GM21825 (cell line): ENCODE measurements around the gene PHF5A.

ENCODE experiments used
- ATAC-seq: cut with Tn5 transposase; IDR thresholded peaks from one replicate; pipeline ENCODE4 v1.9.1; 2021; ENCODE audit warnings: mild to moderate bottlenecking, moderate library complexity; ENCODE audit not compliant: unreplicated experiment

PHF5A gene

GRCh38 chr22:41468381-41469217 lies at the start of gene PHF5A, which contains the start of gene ACO2:
TSS of gene PHF5A (minus strand) at chr22:41468692. CDS start at chr22:41468653, 39 bp downstream.
TSS of gene ACO2 (plus strand) at chr22:41469117. CDS start at chr22:41469147, 30 bp downstream.
- ATAC-seq: peak; percentile 77

GRCh38 chr22:41518048-41518347 lies 49.5 kb upstream of the PHF5A start:
- no peak for ATAC-seq

- ATAC-seq: no peak
Observed at GRCh38 chr22:41517172-41518047, 48.9 kb upstream of the PHF5A start.

- no peak for ATAC-seq
Observed at GRCh38 chr22:41516462-41516861, 48.0 kb upstream of the PHF5A start.

- ATAC-seq: no peak
Observed at GRCh38 chr22:41513391-41513790, 44.9 kb upstream of the PHF5A start.

- ATAC-seq: no peak
Observed at GRCh38 chr22:41512421-41513194, 44.1 kb upstream of the PHF5A start.

- ATAC-seq: no peak
Observed at GRCh38 chr22:41511521-41511968, 43.1 kb upstream of the PHF5A start.

GRCh38 chr22:41508770-41509170 lies 40.3 kb upstream of the PHF5A start:
- ATAC-seq: no peak

GRCh38 chr22:41507330-41508063 lies 39.0 kb upstream of the PHF5A start:
- no peak for ATAC-seq

GRCh38 chr22:41505511-41506220 lies 37.2 kb upstream of the PHF5A start:
- no peak for ATAC-seq

- no peak for ATAC-seq
Observed at GRCh38 chr22:41504816-41505215, 36.3 kb upstream of the PHF5A start.

- ATAC-seq: no peak
Observed at GRCh38 chr22:41504397-41504796, 35.9 kb upstream of the PHF5A start.

- ATAC-seq: no peak
Observed at GRCh38 chr22:41501209-41501608, 32.7 kb upstream of the PHF5A start.

GRCh38 chr22:41500303-41500702 lies 31.8 kb upstream of the PHF5A start:
- no peak for ATAC-seq

GRCh38 chr22:41499624-41500280 lies 31.3 kb upstream of the PHF5A start:
- no peak for ATAC-seq

GRCh38 chr22:41498303-41498835 lies 29.9 kb upstream of the PHF5A start:
- ATAC-seq: no peak

GRCh38 chr22:41491374-41492100 lies 23.0 kb upstream of the PHF5A start:
- ATAC-seq: no peak
